GM18499 (cell line): Measurements from ENCODE around the gene CDK19.
"Not testable (repeated sequence)": the region's sequence is repeated elsewhere in the genome, so short reads cannot be mapped to it uniquely, and the experiment has no call there.

Experiments
- ATAC-seq: cut with Tn5 transposase; IDR thresholded peaks from one replicate; pipeline ENCODE4 v1.9.1; 2021; ENCODE audit warnings: moderate number of reproducible peaks; ENCODE audit not compliant: insufficient read depth, unreplicated experiment

The CDK19 gene

DNA sequence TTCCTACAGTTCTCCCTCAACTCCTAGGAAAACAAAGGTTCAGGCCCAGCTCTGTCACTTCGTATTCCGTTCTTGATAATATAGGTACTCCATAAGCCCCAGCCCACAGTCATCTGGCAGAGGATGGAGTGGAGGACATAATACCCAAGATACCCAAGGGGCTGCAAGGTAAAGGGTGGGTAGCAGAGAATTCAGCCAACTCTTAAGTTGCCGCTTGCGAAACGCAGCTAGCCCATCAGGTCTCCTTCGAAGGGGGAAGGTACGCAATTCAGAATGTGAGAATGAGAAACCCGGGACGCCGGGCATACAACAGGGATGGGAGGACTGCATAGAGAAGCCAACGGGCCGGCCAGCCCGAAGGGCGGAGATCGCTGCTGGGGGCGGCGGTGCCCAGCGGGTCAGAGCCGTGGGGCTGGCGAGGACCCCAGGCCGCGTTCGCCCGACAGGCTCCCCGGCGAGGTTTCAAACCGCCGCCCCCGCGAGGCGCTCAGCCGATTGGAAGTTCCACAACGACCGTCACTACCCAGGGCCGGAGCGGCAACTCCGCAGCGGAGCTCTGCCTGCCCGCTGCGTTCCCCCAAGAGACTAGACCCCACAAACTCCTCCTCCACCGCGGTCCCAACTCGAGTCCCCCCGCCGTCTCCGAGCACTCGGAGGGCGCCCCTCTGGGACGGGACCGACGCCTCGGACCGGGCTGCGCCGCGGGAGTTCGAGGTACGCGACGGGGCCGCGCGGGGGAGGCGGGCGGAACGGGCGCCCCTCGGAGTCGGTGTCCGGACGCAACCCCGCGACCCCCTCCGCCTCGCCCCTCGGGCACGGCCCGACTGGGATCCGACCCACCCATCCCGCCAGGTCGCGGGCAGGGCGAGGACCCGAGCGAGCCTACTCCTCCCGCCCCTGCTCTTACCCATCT lies 911 bp downstream of the CDK19 start:
- ATAC-seq = no peak

GRCh38 chr6:110813338-110814101 lies 1.7 kb downstream of the CDK19 start:
- no peak for ATAC-seq

GRCh38 chr6:110812719-110813118 lies 2.5 kb downstream of the CDK19 start:
- ATAC-seq = no peak

GRCh38 chr6:110810896-110811586 lies 4.2 kb downstream of the CDK19 start:
- ATAC-seq = no peak

GRCh38 chr6:110809792-110810191 lies 5.5 kb downstream of the CDK19 start:
- no peak for ATAC-seq

DNA sequence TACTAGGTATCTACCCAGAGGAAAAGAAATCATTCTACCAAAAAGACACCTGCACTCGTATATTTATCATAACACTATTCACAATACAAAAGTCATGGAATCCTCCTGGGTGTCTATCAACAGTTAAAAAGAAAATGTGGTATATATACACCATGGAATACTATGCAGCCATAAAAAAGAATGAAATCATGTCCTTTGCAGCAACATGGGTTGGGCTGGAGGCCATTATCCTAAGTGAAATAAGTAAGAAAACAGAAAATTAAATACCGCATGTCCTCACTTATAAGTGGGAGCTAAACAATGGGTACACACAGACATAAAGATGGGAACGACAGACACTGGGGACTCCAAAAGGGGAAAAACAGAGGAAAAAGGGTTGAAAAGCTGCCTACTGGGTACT lies 13.1 kb downstream of the CDK19 start:
- ATAC-seq = not testable (repeated sequence)

DNA sequence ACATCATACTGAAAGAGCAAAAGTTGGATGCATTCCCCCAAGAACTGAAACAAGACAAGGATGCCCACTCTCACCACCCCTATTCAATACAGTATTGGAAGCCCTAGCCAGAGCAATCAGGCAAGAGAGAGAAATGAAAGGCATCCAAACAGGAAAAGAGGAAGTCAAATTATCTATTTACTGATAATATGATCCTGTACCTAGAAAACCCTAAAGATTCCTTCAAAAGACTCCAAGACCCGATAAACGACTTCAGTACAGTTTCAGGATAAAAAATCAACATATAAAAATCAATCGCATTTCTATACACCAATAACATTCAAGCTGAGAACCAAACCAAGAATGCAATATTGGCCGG lies 14.5 kb downstream of the CDK19 start:
- no peak for ATAC-seq

- no peak for ATAC-seq
These were observed 15.0 kb downstream of the CDK19 start for GRCh38 chr6:110800196-110800838.

DNA sequence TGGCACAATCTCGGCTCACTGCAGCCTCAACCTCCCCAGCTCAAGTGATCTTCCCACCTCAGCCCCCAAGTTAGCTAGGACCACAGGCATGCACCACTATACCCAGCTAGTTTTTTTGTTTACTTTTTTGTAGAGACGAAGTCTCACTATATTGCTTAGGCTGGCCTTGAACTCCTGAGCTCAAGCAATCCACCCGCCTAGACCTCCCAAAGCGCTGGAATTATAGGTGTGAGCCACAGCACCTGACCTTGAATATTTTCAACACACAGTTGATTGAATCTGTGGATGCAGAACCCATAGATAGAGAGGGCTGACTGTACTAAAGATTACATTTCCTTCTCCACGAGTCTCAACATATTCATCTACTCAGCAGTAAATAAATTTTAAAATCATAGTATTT lies 15.6 kb downstream of the CDK19 start:
- no peak for ATAC-seq

GRCh38 chr6:110799189-110799588 lies 16.1 kb downstream of the CDK19 start:
- no peak for ATAC-seq

DNA sequence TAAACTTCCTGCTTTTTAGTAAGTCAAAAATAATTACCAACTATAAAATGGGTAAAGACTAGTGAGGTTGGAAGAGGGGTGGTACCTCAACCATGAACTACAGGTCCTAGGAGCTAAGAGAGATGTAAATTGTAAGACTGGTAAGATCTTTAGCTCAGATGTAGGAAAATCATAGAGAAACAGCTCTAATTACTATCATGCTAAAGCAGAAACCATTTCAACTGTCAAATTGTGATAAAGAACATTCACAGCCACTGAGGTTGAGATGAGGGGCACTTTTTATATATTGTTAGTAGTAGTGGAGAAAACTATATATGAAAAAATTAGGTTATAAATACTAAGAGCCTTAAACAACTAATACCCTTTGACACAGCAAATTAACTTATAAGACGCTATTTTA lies 20.0 kb downstream of the CDK19 start:
- ATAC-seq = no peak

DNA sequence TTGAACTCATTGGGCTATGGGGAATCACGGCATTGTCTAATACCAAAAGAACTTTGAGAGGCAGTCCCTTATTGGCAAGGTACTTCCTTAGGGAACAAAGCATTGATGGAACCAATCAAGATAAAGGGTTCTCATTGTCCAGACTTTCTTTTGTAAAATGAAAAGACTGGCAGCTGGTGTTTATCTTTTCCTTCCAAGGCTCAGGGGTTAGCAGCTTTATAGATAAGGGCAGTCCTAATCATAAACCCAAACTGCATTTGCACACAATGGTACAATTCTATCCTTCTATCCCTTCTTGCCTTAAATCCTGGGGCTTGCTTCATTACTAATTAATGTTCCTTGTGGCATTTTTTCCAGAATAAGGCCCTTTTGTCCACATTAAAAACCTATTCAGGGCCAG lies 28.6 kb downstream of the CDK19 start:
- ATAC-seq = no peak

GRCh38 chr6:110786271-110786670 lies 29.0 kb downstream of the CDK19 start:
- no peak for ATAC-seq

DNA sequence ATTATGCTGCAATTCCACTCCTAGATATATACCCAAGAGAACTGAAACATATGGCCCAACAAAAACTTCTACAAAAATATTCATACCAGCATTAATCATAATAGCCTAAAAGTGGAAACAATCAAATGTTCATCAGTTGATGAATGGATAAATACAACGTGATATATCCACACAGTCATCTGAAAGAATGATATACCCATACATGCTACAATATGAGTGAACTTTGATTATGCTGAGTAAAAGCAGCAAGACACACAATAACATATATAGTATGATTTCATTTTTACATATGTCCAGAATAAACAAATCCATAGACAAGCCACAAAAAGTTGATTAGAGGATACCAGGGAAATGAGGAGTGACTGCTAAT lies 30.7 kb downstream of the CDK19 start:
- no peak for ATAC-seq

- ATAC-seq = no peak
These were observed 33.6 kb downstream of the CDK19 start for GRCh38 chr6:110781522-110782214.

- no peak for ATAC-seq
These were observed 36.9 kb downstream of the CDK19 start for GRCh38 chr6:110778333-110778732.

GRCh38 chr6:110777636-110778035 lies 37.6 kb downstream of the CDK19 start:
- no peak for ATAC-seq

- ATAC-seq = no peak
These were observed 38.9 kb downstream of the CDK19 start for GRCh38 chr6:110776413-110776812.

- no peak for ATAC-seq
These were observed 45.3 kb downstream of the CDK19 start for GRCh38 chr6:110769923-110770322.

DNA sequence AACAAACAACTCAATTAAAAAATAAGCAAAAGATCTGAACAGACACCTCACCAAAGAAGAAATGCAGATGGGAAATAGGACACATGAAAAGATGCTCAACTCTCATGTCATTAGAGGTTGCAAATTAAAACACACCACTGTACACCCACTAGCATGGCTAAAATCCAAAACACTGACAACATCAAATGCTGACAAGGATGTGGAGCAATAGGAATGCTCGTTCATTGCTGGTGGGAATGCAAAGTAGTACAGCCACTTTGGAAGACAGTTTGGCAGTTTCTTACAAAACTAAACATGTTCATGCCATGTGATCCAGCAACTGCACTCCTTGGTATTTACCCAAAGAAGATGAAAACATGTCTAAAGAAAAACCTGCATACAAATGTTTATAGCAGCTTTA lies 47.2 kb downstream of the CDK19 start:
- no peak for ATAC-seq
